ENCODE data around the gene FOXI3. TPM values are rescaled to one million over a fixed set of nuclear protein-coding genes. Genes with fewer than 3 reads are reported as not detected.
"Not testable (repeated sequence)": the region's sequence is repeated elsewhere in the genome, so short reads cannot be mapped to it uniquely, and the experiment has no call there.

The FOXI3 gene
- total and polyA plus RNA-seq, 5 donors from 2014 or later: not detected

DNA sequence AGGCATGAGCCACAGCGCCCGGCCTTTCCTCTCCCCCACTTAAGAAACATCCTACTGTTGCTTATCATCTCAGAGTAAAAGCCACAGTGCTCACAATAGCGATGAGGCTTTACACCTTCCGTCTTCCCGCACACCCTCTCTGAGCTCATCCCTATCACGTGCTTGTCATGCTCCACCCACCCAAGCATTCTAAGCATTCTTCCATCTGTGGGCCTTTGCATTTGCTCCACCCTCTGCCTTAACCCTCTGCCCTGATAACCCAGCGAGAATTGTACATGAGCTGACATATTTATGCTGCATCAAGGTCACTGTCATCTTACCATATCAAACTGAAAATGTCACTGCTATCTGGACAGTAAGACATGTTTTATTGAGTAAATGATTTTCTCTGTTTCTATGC lies 22.6 kb downstream of the FOXI3 start:
- H3K4me1 ChIP-seq (ENCODE audit: control insufficient read depth, insufficient read depth, low read length, poor library complexity, severe bottlenecking): no peaks in the 10 kb centered on the region
- no peaks in the 10 kb centered on the region for H3K36me3 Mint-ChIP-seq
- peaks cover 0 to 2% (median 0%) of the 10 kb centered on the region in 7 donors for H3K9me3 Mint-ChIP-seq
- H3K9me3 ChIP-seq (ENCODE audit: control insufficient read depth in 2 of 2, low read length in 2 of 2): no peaks in the 10 kb centered on the region
- H3K27ac ChIP-seq (ENCODE audit: insufficient read depth, low read length, poor library complexity, severe bottlenecking): no peak overlapping the region
- no peaks in the 10 kb centered on the region for H3K4me1 Mint-ChIP-seq
- no peak for DNase-seq
- no peak overlapping the region for H3K4me3 ChIP-seq (ENCODE audit: low read depth, low read length)
- H3K4me3 Mint-ChIP-seq: no peak overlapping the region
- no peaks in the 10 kb centered on the region for H3K36me3 ChIP-seq (ENCODE audit: control insufficient read depth, insufficient read depth, low read length)
- peaks cover 4% of the 10 kb centered on the region for H3K27me3 Mint-ChIP-seq
- H3K27ac Mint-ChIP-seq: no peak overlapping the region
- H3K27me3 ChIP-seq (ENCODE audit: control insufficient read depth, insufficient read depth, low read length): no peaks in the 10 kb centered on the region
- no peak for ATAC-seq (ENCODE audit: low read depth in 2 of 2)

DNA sequence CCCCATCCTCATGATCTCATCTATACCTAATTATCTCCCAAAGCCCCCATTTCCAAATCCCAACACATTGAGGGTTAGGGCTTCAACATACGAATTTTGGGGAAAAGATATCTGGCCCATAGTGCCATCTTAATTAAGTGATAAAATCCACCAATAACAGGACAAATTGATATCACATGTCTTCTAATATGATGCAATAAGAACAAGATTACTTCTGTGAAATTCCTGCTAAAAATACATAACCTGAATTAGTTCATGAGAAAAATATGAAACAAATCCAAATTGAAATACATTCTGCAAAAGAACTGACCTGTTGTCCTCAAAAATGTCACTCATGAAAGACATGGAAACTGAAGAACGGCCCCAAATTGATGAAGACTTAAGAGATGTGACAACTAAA lies 28.8 kb downstream of the FOXI3 start:
- ATAC-seq (ENCODE audit: low read depth in 2 of 2) (no peak), DNase-seq (no peak)
- H3K36me3 ChIP-seq (ENCODE audit: control insufficient read depth, insufficient read depth, low read length): no peaks in the 10 kb centered on the region
- peaks cover 0 to 3% (median 0%) of the 10 kb centered on the region in 7 donors for H3K9me3 Mint-ChIP-seq
- no peaks in the 10 kb centered on the region for H3K4me1 Mint-ChIP-seq
- H3K4me3 Mint-ChIP-seq: no peak overlapping the region
- H3K4me3 ChIP-seq (ENCODE audit: low read depth, low read length): no peak overlapping the region
- H3K27ac Mint-ChIP-seq: no peak overlapping the region
- H3K4me1 ChIP-seq (ENCODE audit: control insufficient read depth, insufficient read depth, low read length, poor library complexity, severe bottlenecking): no peaks in the 10 kb centered on the region
- no peaks in the 10 kb centered on the region for H3K27me3 Mint-ChIP-seq
- H3K36me3 Mint-ChIP-seq: no peaks in the 10 kb centered on the region
- no peaks in the 10 kb centered on the region for H3K9me3 ChIP-seq (ENCODE audit: control insufficient read depth in 2 of 2, low read length in 2 of 2)
- H3K27me3 ChIP-seq (ENCODE audit: control insufficient read depth, insufficient read depth, low read length): no peaks in the 10 kb centered on the region
- no peak overlapping the region for H3K27ac ChIP-seq (ENCODE audit: insufficient read depth, low read length, poor library complexity, severe bottlenecking)

DNA sequence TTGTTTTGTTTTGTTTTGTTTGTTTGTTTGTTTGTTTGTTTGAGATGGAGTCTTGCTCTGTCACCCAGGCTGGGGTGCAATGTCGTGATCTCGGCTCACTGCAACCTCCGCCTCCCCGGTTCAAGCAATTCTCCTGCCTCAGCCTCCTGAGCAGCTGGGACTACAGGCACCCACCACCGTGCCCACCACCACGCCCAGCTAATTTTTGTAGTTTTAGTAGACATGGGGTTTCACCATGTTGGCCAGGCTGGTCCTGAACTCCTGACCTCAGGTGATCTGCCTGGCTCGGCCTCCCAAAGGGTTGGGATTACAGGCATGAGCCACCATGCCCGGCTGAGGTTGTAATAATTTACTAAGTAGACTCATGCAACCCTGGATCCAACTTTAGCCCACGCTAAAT lies 33.4 kb downstream of the FOXI3 start:
- not testable (repeated sequence) for DNase-seq

DNA sequence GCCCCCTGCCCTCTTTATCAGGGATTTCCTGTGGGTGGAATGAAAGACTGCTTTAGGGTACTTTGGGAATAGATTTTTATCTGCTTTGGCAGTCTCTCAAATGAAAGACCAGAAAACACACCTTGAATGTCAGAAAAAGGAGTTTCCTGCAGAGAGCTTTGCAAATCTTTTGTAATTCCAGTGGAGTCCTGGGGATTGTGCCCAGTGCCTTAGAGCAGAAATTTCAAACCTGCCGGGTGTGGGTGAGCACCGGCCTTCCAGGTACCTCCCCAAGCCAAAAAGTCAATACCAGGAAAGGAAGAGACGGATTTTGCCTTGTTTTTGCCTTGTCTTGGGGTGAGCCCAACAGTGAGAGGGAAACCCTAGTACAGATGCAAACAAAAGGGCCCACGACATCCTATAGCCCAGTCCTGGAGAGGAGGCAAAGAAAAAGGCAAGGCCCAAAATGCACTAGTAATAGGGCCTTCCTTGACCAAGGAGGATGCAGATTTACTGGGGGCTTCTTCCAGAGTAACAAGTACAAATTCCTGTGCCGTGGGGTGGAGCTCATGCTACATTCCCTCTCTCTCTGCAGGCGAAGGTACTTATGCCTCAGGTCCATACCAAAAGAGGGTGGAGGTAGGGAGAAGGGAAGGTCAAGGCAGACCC lies 36.4 kb downstream of the FOXI3 start:
- no peaks in the 10 kb centered on the region for H3K9me3 Mint-ChIP-seq
- no peak for DNase-seq
- H3K36me3 Mint-ChIP-seq: no peaks in the 10 kb centered on the region
- H3K27me3 Mint-ChIP-seq: peaks cover 11% of the 10 kb centered on the region
- H3K9me3 ChIP-seq (ENCODE audit: control insufficient read depth in 2 of 2, low read length in 2 of 2): no peaks in the 10 kb centered on the region
- H3K4me3 Mint-ChIP-seq: no peak overlapping the region
- ATAC-seq (ENCODE audit: low read depth in 2 of 2): no peak
- H3K27me3 ChIP-seq (ENCODE audit: control insufficient read depth, insufficient read depth, low read length): no peaks in the 10 kb centered on the region
- no peak overlapping the region for H3K27ac ChIP-seq (ENCODE audit: insufficient read depth, low read length, poor library complexity, severe bottlenecking)
- H3K36me3 ChIP-seq (ENCODE audit: control insufficient read depth, insufficient read depth, low read length): no peaks in the 10 kb centered on the region
- H3K27ac Mint-ChIP-seq: no peak overlapping the region
- H3K4me1 Mint-ChIP-seq: no peaks in the 10 kb centered on the region
- H3K4me1 ChIP-seq (ENCODE audit: control insufficient read depth, insufficient read depth, low read length, poor library complexity, severe bottlenecking): no peaks in the 10 kb centered on the region
- no peak overlapping the region for H3K4me3 ChIP-seq (ENCODE audit: low read depth, low read length)

More for the DNA sequence above, 33.4 kb downstream of the FOXI3 start:
- H3K27ac ChIP-seq (ENCODE audit: insufficient read depth, low read length, poor library complexity, severe bottlenecking); ATAC-seq (ENCODE audit: low read depth in 2 of 2); H3K36me3 Mint-ChIP-seq; H3K27me3 ChIP-seq (ENCODE audit: control insufficient read depth, insufficient read depth, low read length); H3K9me3 ChIP-seq (ENCODE audit: control insufficient read depth in 2 of 2, low read length in 2 of 2); H3K27me3 Mint-ChIP-seq; H3K4me1 Mint-ChIP-seq; H3K9me3 Mint-ChIP-seq; H3K36me3 ChIP-seq (ENCODE audit: control insufficient read depth, insufficient read depth, low read length); H3K4me3 ChIP-seq (ENCODE audit: low read depth, low read length); H3K4me1 ChIP-seq (ENCODE audit: control insufficient read depth, insufficient read depth, low read length, poor library complexity, severe bottlenecking); H3K27ac Mint-ChIP-seq; H3K4me3 Mint-ChIP-seq: not testable (repeated sequence)

DNA sequence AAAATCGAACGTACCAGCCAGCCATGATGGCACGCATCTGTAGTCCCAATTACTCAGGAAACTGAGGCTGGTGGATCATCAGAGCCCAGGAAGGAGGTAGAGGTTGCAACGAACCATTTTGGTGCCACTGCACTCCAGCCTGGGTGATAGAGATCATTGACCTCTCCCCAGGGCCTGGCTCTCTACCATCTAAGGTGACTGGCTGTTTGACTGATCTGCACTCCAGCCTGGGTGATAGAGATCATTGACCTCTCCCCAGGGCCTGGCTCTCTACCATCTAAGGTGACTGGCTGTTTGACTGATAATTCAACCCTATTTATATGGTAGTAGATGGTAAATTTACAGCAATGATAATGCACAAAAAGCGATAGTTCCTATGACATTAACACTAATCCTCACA lies 43.6 kb downstream of the FOXI3 start:
- not testable (repeated sequence) for H3K4me1 ChIP-seq (ENCODE audit: control insufficient read depth, insufficient read depth, low read length, poor library complexity, severe bottlenecking); H3K4me3 ChIP-seq (ENCODE audit: low read depth, low read length); H3K27ac Mint-ChIP-seq; H3K27ac ChIP-seq (ENCODE audit: insufficient read depth, low read length, poor library complexity, severe bottlenecking); H3K9me3 Mint-ChIP-seq; H3K4me1 Mint-ChIP-seq; H3K4me3 Mint-ChIP-seq; ATAC-seq (ENCODE audit: low read depth in 2 of 2); H3K36me3 Mint-ChIP-seq; H3K27me3 ChIP-seq (ENCODE audit: control insufficient read depth, insufficient read depth, low read length); H3K36me3 ChIP-seq (ENCODE audit: control insufficient read depth, insufficient read depth, low read length); H3K9me3 ChIP-seq (ENCODE audit: control insufficient read depth in 2 of 2, low read length in 2 of 2); DNase-seq
- peaks cover 23% of the 10 kb centered on the region for H3K27me3 Mint-ChIP-seq

DNA sequence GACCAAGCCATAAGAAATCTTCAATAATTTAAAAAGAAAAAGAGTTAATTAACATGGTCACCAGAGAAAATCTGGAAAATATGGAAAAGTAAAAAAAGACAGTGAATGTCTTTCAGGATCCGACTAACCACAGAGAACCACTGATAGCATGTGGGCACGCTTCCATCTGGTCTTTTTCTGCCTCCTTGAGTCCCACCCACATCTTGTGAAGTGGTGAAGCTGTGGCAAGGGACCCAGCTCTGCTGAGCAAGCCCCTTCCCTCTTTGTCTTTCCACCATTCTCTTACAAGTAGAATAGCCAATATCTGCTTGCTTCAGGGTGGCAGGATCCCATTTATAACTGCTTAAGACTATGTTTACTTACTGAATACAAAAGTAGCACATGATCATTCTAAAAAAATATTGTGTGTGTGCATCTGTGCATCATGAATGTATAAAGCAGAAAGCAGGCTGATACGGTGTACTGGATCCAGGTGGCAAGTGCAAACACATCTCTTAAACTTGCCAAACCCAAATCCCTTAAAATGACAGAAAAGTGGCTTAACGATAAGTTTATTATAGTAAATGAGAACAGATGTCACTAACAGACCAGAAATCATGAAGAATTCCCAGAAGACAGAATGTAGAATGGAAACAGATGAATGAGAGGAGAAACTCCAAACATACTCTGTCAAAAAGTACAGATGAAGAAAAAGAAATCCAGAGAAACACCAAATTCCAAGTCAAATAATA lies 52.3 kb downstream of the FOXI3 start:
- DNase-seq: no peak
- peaks cover 0 to 4% (median 0%) of the 10 kb centered on the region in 7 donors for H3K9me3 Mint-ChIP-seq
- Histone ChIP-seq H3K9me3 (ENCODE audit: control insufficient read depth in 2 of 2, low read length in 2 of 2) (no peaks in the 10 kb centered on the region), H3K27ac (ENCODE audit: insufficient read depth, low read length, poor library complexity, severe bottlenecking) (no peak overlapping the region), H3K4me1 (ENCODE audit: control insufficient read depth, insufficient read depth, low read length, poor library complexity, severe bottlenecking) (no peaks in the 10 kb centered on the region), H3K36me3 (ENCODE audit: control insufficient read depth, insufficient read depth, low read length) (no peaks in the 10 kb centered on the region), H3K27me3 (ENCODE audit: control insufficient read depth, insufficient read depth, low read length) (peaks cover 3% of the 10 kb centered on the region), H3K4me3 (ENCODE audit: low read depth, low read length) (no peak overlapping the region)
- H3K27ac Mint-ChIP-seq: no peak overlapping the region
- H3K4me1 Mint-ChIP-seq: no peaks in the 10 kb centered on the region
- H3K27me3 Mint-ChIP-seq: peaks cover 27% of the 10 kb centered on the region
- H3K4me3 Mint-ChIP-seq: no peak overlapping the region
- no peak for ATAC-seq (ENCODE audit: low read depth in 2 of 2)
- H3K36me3 Mint-ChIP-seq: no peaks in the 10 kb centered on the region

DNA sequence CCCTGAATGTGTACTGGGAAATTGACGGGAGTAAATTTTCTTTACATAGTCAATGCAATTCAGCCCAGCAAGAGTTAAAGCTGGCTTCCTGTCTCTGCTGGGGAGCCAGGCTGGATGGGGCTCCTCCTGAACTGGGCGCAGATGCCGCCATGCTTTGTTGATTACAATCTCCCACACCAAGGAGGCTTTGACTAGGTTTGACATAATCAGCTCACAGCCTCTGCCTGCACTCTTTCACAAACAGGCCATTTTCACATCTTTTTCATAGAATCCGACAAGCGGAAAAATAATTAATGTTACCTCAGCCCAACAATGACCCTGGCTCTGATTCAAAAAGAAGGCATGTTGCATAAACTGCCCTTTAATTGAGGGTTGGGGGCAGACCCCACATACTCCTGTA lies 54.3 kb downstream of the FOXI3 start:
- Histone ChIP-seq H3K27me3 (ENCODE audit: control insufficient read depth, insufficient read depth, low read length) (peaks cover 3% of the 10 kb centered on the region), H3K4me3 (ENCODE audit: low read depth, low read length) (no peak overlapping the region), H3K4me1 (ENCODE audit: control insufficient read depth, insufficient read depth, low read length, poor library complexity, severe bottlenecking) (no peaks in the 10 kb centered on the region), H3K9me3 (ENCODE audit: control insufficient read depth in 2 of 2, low read length in 2 of 2) (no peaks in the 10 kb centered on the region), H3K36me3 (ENCODE audit: control insufficient read depth, insufficient read depth, low read length) (no peaks in the 10 kb centered on the region), H3K27ac (ENCODE audit: insufficient read depth, low read length, poor library complexity, severe bottlenecking) (no peak overlapping the region)
- no peak for DNase-seq
- H3K4me3 Mint-ChIP-seq: no peak overlapping the region
- peaks cover 25% of the 10 kb centered on the region for H3K27me3 Mint-ChIP-seq
- H3K36me3 Mint-ChIP-seq: no peaks in the 10 kb centered on the region
- no peak for ATAC-seq (ENCODE audit: low read depth in 2 of 2)
- no peaks in the 10 kb centered on the region for H3K4me1 Mint-ChIP-seq
- H3K27ac Mint-ChIP-seq: no peak overlapping the region
- peaks cover 0 to 3% (median 0%) of the 10 kb centered on the region in 7 donors for H3K9me3 Mint-ChIP-seq
